ENCODE results near the gene FANCC.

The FANCC gene

GRCh38 chr9:95088421-95089161 is 228.9 kb downstream of the FANCC start:
- Histone ChIP-seq H3K9me3 (ENCODE audit: control insufficient read depth in 5 of 5, low read length in 5 of 5) (no peaks in the 10 kb centered on the region), H3K4me1 (ENCODE audit: control insufficient read depth in 5 of 5, insufficient read depth in 5 of 5, low read length in 5 of 5) (peaks cover 7 to 47% (median 37%) of the 10 kb centered on the region in 5 donors), H3K36me3 (ENCODE audit: control insufficient read depth in 5 of 5, insufficient read depth in 5 of 5, low read length in 5 of 5) (peaks cover 0 to 46% (median 32%) of the 10 kb centered on the region in 5 donors), H3K4me3 (ENCODE audit: low read depth in 1 of 5, low read length in 5 of 5) (no peak overlapping the region), H3K27ac (ENCODE audit: low read depth, low read length) (no peak overlapping the region), H3K9ac (ENCODE audit: low read length in 5 of 5) (no peak overlapping the region), H3K27me3 (ENCODE audit: control insufficient read depth in 5 of 5, insufficient read depth in 4 of 5, low read length in 5 of 5) (no peaks in the 10 kb centered on the region)

GRCh38 chr9:95087659-95088242 is 229.8 kb downstream of the FANCC start:
- Histone ChIP-seq H3K9me3 (ENCODE audit: control insufficient read depth in 5 of 5, low read length in 5 of 5) (no peaks in the 10 kb centered on the region), H3K27me3 (ENCODE audit: control insufficient read depth in 5 of 5, insufficient read depth in 4 of 5, low read length in 5 of 5) (no peaks in the 10 kb centered on the region), H3K4me3 (ENCODE audit: low read depth in 1 of 5, low read length in 5 of 5) (no peak overlapping the region), H3K27ac (ENCODE audit: low read depth, low read length) (no peak overlapping the region), H3K9ac (ENCODE audit: low read length in 5 of 5) (no peak overlapping the region), H3K36me3 (ENCODE audit: control insufficient read depth in 5 of 5, insufficient read depth in 5 of 5, low read length in 5 of 5) (peaks cover 0 to 54% (median 41%) of the 10 kb centered on the region in 5 donors), H3K4me1 (ENCODE audit: control insufficient read depth in 5 of 5, insufficient read depth in 5 of 5, low read length in 5 of 5) (peaks cover 7 to 45% (median 29%) of the 10 kb centered on the region in 5 donors)

GRCh38 chr9:95086564-95086955 is 230.9 kb downstream of the FANCC start:
- Histone ChIP-seq H3K27me3 (ENCODE audit: control insufficient read depth in 5 of 5, insufficient read depth in 4 of 5, low read length in 5 of 5) (no peaks in the 10 kb centered on the region), H3K4me1 (ENCODE audit: control insufficient read depth in 5 of 5, insufficient read depth in 5 of 5, low read length in 5 of 5) (peaks cover 2 to 33% (median 17%) of the 10 kb centered on the region in 5 donors), H3K4me3 (ENCODE audit: low read depth in 1 of 5, low read length in 5 of 5) (no peak overlapping the region), H3K36me3 (ENCODE audit: control insufficient read depth in 5 of 5, insufficient read depth in 5 of 5, low read length in 5 of 5) (peaks cover 0 to 66% (median 53%) of the 10 kb centered on the region in 5 donors), H3K9me3 (ENCODE audit: control insufficient read depth in 5 of 5, low read length in 5 of 5) (no peaks in the 10 kb centered on the region), H3K27ac (ENCODE audit: low read depth, low read length) (no peak overlapping the region), H3K9ac (ENCODE audit: low read length in 5 of 5) (no peak overlapping the region)

GRCh38 chr9:95085861-95086563 is 231.5 kb downstream of the FANCC start:
- Histone ChIP-seq H3K9me3 (ENCODE audit: control insufficient read depth in 5 of 5, low read length in 5 of 5) (no peaks in the 10 kb centered on the region), H3K27ac (ENCODE audit: low read depth, low read length) (no peak overlapping the region), H3K36me3 (ENCODE audit: control insufficient read depth in 5 of 5, insufficient read depth in 5 of 5, low read length in 5 of 5) (peaks cover 0 to 72% (median 58%) of the 10 kb centered on the region in 5 donors), H3K4me1 (ENCODE audit: control insufficient read depth in 5 of 5, insufficient read depth in 5 of 5, low read length in 5 of 5) (peaks cover 0 to 27% (median 11%) of the 10 kb centered on the region in 5 donors), H3K27me3 (ENCODE audit: control insufficient read depth in 5 of 5, insufficient read depth in 4 of 5, low read length in 5 of 5) (no peaks in the 10 kb centered on the region), H3K9ac (ENCODE audit: low read length in 5 of 5) (no peak overlapping the region), H3K4me3 (ENCODE audit: low read depth in 1 of 5, low read length in 5 of 5) (no peak overlapping the region)

- peaks cover 0 to 78% (median 65%) of the 10 kb centered on the region in 5 donors for H3K36me3 ChIP-seq (ENCODE audit: control insufficient read depth in 5 of 5, insufficient read depth in 5 of 5, low read length in 5 of 5)
- H3K4me3 ChIP-seq (ENCODE audit: low read depth in 1 of 5, low read length in 5 of 5) = no peak overlapping the region
- no peaks in the 10 kb centered on the region for H3K27me3 ChIP-seq (ENCODE audit: control insufficient read depth in 5 of 5, insufficient read depth in 4 of 5, low read length in 5 of 5)
- no peak overlapping the region for H3K27ac ChIP-seq (ENCODE audit: low read depth, low read length)
- no peaks in the 10 kb centered on the region for H3K9me3 ChIP-seq (ENCODE audit: control insufficient read depth in 5 of 5, low read length in 5 of 5)
- H3K9ac ChIP-seq (ENCODE audit: low read length in 5 of 5) = no peak overlapping the region
- H3K4me1 ChIP-seq (ENCODE audit: control insufficient read depth in 5 of 5, insufficient read depth in 5 of 5, low read length in 5 of 5) = peaks cover 0 to 19% (median 3%) of the 10 kb centered on the region in 5 donors
Observed at GRCh38 chr9:95085036-95085770, 232.3 kb downstream of the FANCC start.

- no peak overlapping the region for H3K4me3 ChIP-seq (ENCODE audit: low read depth in 1 of 5, low read length in 5 of 5)
- no peak overlapping the region for H3K27ac ChIP-seq (ENCODE audit: low read depth, low read length)
- H3K9me3 ChIP-seq (ENCODE audit: control insufficient read depth in 5 of 5, low read length in 5 of 5) = no peaks in the 10 kb centered on the region
- no peak overlapping the region for H3K9ac ChIP-seq (ENCODE audit: low read length in 5 of 5)
- peaks cover 0 to 11% (median 0%) of the 10 kb centered on the region in 5 donors for H3K4me1 ChIP-seq (ENCODE audit: control insufficient read depth in 5 of 5, insufficient read depth in 5 of 5, low read length in 5 of 5)
- no peaks in the 10 kb centered on the region for H3K27me3 ChIP-seq (ENCODE audit: control insufficient read depth in 5 of 5, insufficient read depth in 4 of 5, low read length in 5 of 5)
- peaks cover 0 to 80% (median 69%) of the 10 kb centered on the region in 5 donors for H3K36me3 ChIP-seq (ENCODE audit: control insufficient read depth in 5 of 5, insufficient read depth in 5 of 5, low read length in 5 of 5)
Observed at GRCh38 chr9:95084254-95084934, 233.1 kb downstream of the FANCC start.

- Histone ChIP-seq H3K4me3 (ENCODE audit: low read depth in 1 of 5, low read length in 5 of 5) (no peak overlapping the region), H3K9ac (ENCODE audit: low read length in 5 of 5) (no peak overlapping the region), H3K4me1 (ENCODE audit: control insufficient read depth in 5 of 5, insufficient read depth in 5 of 5, low read length in 5 of 5) (peaks cover 0 to 12% (median 5%) of the 10 kb centered on the region in 5 donors), H3K27ac (ENCODE audit: low read depth, low read length) (no peak overlapping the region), H3K9me3 (ENCODE audit: control insufficient read depth in 5 of 5, low read length in 5 of 5) (no peaks in the 10 kb centered on the region), H3K27me3 (ENCODE audit: control insufficient read depth in 5 of 5, insufficient read depth in 4 of 5, low read length in 5 of 5) (no peaks in the 10 kb centered on the region), H3K36me3 (ENCODE audit: control insufficient read depth in 5 of 5, insufficient read depth in 5 of 5, low read length in 5 of 5) (peaks cover 0 to 79% (median 69%) of the 10 kb centered on the region in 5 donors)
Observed at GRCh38 chr9:95083086-95083768, 234.3 kb downstream of the FANCC start.

GRCh38 chr9:95082401-95083084 is 235.0 kb downstream of the FANCC start:
- H3K9ac ChIP-seq (ENCODE audit: low read length in 5 of 5) = no peak overlapping the region
- no peak overlapping the region for H3K27ac ChIP-seq (ENCODE audit: low read depth, low read length)
- H3K4me1 ChIP-seq (ENCODE audit: control insufficient read depth in 5 of 5, insufficient read depth in 5 of 5, low read length in 5 of 5) = peaks cover 0 to 12% (median 5%) of the 10 kb centered on the region in 5 donors

More at GRCh38 chr9:95082401-95083084, 235.0 kb downstream of the FANCC start:
- Histone ChIP-seq H3K4me3 (ENCODE audit: low read depth in 1 of 5, low read length in 5 of 5) (no peak overlapping the region), H3K9me3 (ENCODE audit: control insufficient read depth in 5 of 5, low read length in 5 of 5) (no peaks in the 10 kb centered on the region), H3K27me3 (ENCODE audit: control insufficient read depth in 5 of 5, insufficient read depth in 4 of 5, low read length in 5 of 5) (no peaks in the 10 kb centered on the region), H3K36me3 (ENCODE audit: control insufficient read depth in 5 of 5, insufficient read depth in 5 of 5, low read length in 5 of 5) (peaks cover 0 to 75% (median 69%) of the 10 kb centered on the region in 5 donors)
